Thymus (tissue), 11 donors: ENCODE measurements around the gene PACS2. TPM values are rescaled to one million over a fixed set of nuclear protein-coding genes. Genes with fewer than 3 reads are reported as not detected.

Source experiments
- DNase-seq, 9 donors: peaks; one replicate each; pipeline ENCODE4 v3.0.0-alpha.2; 2013; ENCODE audit warnings: low spot score in 9 of 9, low read depth in 6 of 9, missing footprints in 1 of 9
- H3K27ac ChIP-seq, 2 donors: one replicate each; pipeline ENCODE4 v1.5.1; 2013; ENCODE audit warnings: control low read depth in 1 of 2, low read depth in 1 of 2, low read length in 1 of 2, mild to moderate bottlenecking in 1 of 2, moderate library complexity in 1 of 2
- H3K27me3 ChIP-seq, 2 donors: one replicate each; pipeline ENCODE4 v1.5.1; 2013; ENCODE audit warnings: low read length in 1 of 2; ENCODE audit not compliant: control insufficient read depth in 2 of 2, insufficient read depth in 1 of 2
- H3K36me3 ChIP-seq, 2 donors: one replicate each; pipeline ENCODE4 v1.5.1; 2013; ENCODE audit warnings: low read length in 1 of 2, mild to moderate bottlenecking in 1 of 2, moderate library complexity in 1 of 2; ENCODE audit not compliant: control insufficient read depth in 2 of 2, insufficient read depth in 2 of 2
- H3K4me1 ChIP-seq, 2 donors: one replicate each; pipeline ENCODE4 v1.5.1; 2013; ENCODE audit warnings: low read length in 2 of 2; ENCODE audit not compliant: control insufficient read depth in 2 of 2, insufficient read depth in 2 of 2
- H3K4me3 ChIP-seq, 2 donors: one replicate each; pipeline ENCODE4 v1.5.1; 2013; ENCODE audit warnings: low read length in 2 of 2, control low read depth in 1 of 2, mild to moderate bottlenecking in 1 of 2
- H3K9me3 ChIP-seq, 2 donors: one replicate each; pipeline ENCODE4 v1.5.1; 2013; ENCODE audit warnings: low read length in 1 of 2, mild to moderate bottlenecking in 1 of 2; ENCODE audit not compliant: control insufficient read depth in 2 of 2, insufficient read depth in 1 of 2
- WGBS: extraction: QIAGEN DNeasy Blood & Tissue Kit; methylation state at CpG from one replicate; pipeline ENCODE4 v1.1.7; 2013; 5-methylcytosine and 5-hydroxymethylcytosine counted together
- polyA plus RNA-seq: library from polyadenylated mRNA; stranded (reverse); fragments of 200-250 nt; gene quantifications from one replicate; pipeline ENCODE4 v1.2.3, GENCODE V29; 2013
- total RNA-seq: library from RNA; stranded (reverse); fragments of 120-200 nt; gene quantifications from one replicate; pipeline ENCODE4 v1.2.4, GENCODE V29; 2013
- donor health status: healthy.

Gene PACS2
- total and polyA plus RNA-seq, 2 donors, result 20.5 to 64.6 TPM

DNA sequence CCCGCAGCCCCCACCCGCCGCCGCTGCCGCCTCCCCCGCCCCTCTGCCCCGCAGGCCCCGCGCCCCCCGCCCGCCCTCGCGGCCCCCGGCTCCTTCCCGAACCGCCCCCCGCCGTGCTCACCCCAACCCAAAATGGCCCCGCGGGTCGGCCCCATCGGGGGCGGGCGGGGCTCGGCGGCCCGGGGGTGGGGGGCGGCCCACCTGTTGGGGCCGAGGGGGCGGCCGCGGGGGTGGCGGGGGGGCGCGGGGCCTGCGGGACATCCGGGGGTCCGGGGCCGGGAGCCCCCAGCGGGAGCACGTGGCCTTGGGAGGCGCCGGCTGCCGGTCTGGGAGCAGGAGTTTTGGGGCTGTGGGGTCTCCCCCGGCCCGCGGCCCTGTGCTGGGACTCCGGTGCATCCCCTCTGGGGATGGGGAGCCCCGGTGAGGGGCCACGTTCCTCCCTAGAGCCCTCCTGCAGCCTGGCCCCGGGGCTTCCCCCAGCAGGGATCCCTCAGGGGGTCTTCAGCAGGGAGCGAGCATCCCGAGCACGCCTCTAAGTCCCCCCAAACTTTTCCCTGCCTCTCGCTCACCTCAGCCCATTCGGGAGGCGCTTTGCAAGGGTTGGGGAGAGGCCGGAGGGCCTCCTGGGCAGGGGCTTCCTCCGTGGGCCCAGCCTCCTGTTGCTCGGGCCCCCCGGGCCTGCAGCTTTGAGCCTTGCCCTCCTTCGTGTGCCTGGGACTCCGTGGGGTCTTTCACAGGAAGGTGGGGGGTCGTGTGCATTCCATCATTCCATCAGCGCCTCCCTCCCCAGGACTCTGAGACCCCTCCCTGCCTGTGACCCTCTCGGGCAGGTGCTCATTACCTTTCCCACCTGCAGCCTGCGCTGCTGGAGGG lies 105.8 kb downstream of the PACS2 start:
- no peak for DNase-seq
- peaks cover 8% of the 10 kb centered on the region in 2 donors for H3K36me3 ChIP-seq
- peaks cover 0 to 3% of the 10 kb centered on the region in 2 donors for H3K9me3 ChIP-seq
- H3K4me1 ChIP-seq, result peaks cover 30 to 39% of the 10 kb centered on the region in 2 donors
- H3K27ac ChIP-seq, result peak overlapping the region in 1 of 2 donors; percentile 30
- H3K27me3 ChIP-seq, result no peaks in the 10 kb centered on the region
- 4% methylated on average over 67 of the region's 67 CpGs for WGBS
- peak overlapping the region; percentile 82 to 89 for H3K4me3 ChIP-seq

- H3K27ac ChIP-seq, result peak overlapping the region; percentile 30 to 46
- H3K4me3 ChIP-seq, result peak overlapping the region; percentile 82 to 89
- peaks cover 30 to 36% of the 10 kb centered on the region in 2 donors for H3K4me1 ChIP-seq
- H3K9me3 ChIP-seq, result peaks cover 0 to 3% of the 10 kb centered on the region in 2 donors
- peak in 1 of 9 donors; percentile 33 for DNase-seq
- WGBS, result 69% methylated on average over 23 of the region's 23 CpGs
- H3K36me3 ChIP-seq, result peaks cover 9 to 15% of the 10 kb centered on the region in 2 donors
- no peaks in the 10 kb centered on the region for H3K27me3 ChIP-seq
Measured at GRCh38 chr14:105420974-105421674, 106.6 kb downstream of the PACS2 start.

DNA sequence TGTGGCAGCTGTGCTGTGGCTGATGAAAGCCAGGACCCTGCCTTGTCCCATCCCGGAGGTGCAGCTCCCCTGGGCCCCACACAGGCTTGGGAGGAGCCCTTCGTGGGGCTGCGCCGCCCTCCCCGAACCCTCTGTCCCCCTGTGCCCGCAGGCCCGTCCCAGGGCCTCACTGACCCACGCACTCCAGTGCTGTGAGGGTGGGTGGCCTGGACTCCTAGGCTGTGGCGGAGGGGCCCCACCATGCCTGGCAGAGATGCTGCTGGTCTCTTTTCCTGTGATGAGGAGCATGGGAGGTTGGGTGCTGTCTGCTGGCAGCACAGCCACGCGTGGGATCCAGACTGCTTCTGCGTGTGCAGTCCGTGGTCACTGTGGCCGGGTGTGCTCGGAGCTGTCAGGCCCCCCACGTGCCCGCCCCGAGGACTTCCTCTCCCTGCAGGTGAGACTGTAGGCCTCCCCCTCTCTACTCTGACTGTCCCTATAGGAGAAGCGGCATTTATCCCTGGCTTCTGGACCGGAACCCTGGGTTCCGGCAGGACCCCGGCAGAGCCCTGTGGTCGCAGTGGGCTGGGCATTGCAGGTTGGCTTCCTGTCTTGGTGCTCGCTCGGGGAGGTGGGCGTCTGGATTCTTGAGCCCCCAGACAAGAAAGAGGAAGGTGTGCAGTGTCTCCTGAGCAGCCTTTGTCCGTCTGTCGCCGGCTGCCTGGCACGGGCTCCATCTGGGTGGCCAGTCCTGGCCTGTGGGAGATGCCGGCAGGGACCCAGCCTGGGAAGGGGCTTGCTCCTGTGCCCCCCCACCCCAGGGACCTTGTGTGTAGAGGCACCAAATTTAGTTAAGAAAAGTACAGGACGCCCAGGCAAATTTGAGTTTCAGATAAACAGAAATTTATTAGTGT lies 107.4 kb downstream of the PACS2 start:
- H3K27me3 ChIP-seq, result no peaks in the 10 kb centered on the region
- H3K9me3 ChIP-seq, result peaks cover 3 to 9% of the 10 kb centered on the region in 2 donors
- H3K27ac ChIP-seq, result peak overlapping the region; percentile 2 to 55
- peak overlapping the region; percentile 82 to 89 for H3K4me3 ChIP-seq
- H3K36me3 ChIP-seq, result peaks cover 17 to 24% of the 10 kb centered on the region in 2 donors
- no peak for DNase-seq
- WGBS, result 45% methylated on average over 32 of the region's 32 CpGs
- H3K4me1 ChIP-seq, result peaks cover 33 to 39% of the 10 kb centered on the region in 2 donors

- Histone ChIP-seq H3K27me3 (no peaks in the 10 kb centered on the region), H3K4me3 (no peak overlapping the region), H3K9me3 (peaks cover 5 to 15% of the 10 kb centered on the region in 2 donors), H3K36me3 (peaks cover 20 to 27% of the 10 kb centered on the region in 2 donors), H3K4me1 (peaks cover 36 to 49% of the 10 kb centered on the region in 2 donors), H3K27ac (no peak overlapping the region)
- 91% methylated on average over 21 of the region's 21 CpGs for WGBS
- no peak for DNase-seq
Measured at GRCh38 chr14:105422695-105423487, 108.3 kb downstream of the PACS2 start.

- H3K9me3 ChIP-seq, result peaks cover 5 to 15% of the 10 kb centered on the region in 2 donors
- H3K36me3 ChIP-seq, result peaks cover 20 to 27% of the 10 kb centered on the region in 2 donors
- H3K4me3 ChIP-seq, result no peak overlapping the region
- no peak for DNase-seq
- no peaks in the 10 kb centered on the region for H3K27me3 ChIP-seq
- H3K4me1 ChIP-seq, result peaks cover 36 to 51% of the 10 kb centered on the region in 2 donors
- WGBS, result 98% methylated on average over 21 of the region's 21 CpGs
- no peak overlapping the region for H3K27ac ChIP-seq
Measured at GRCh38 chr14:105423488-105424195, 109.1 kb downstream of the PACS2 start.

DNA sequence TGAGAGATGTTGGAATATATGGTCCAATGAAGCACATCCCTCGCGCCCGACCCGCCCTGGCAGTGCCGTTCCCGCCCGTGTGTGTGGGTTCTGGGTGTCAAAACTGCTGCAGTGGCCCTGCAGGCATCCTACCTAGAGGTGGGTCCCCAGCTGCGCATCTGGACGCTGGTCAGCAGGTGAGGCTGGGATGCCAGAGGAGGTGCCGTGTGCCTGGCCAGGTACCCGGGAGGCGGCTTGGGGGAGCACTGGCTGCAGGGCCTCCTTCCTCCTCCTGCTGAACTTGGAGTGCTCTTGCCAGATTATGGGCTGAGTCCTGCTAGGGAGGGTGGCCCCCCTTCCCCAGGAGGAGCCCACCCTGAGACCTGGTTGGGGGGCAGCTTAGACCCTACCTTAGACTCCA lies 110.3 kb downstream of the PACS2 start:
- H3K4me3 ChIP-seq, result no peak overlapping the region
- no peak for DNase-seq
- H3K36me3 ChIP-seq, result peaks cover 20 to 30% of the 10 kb centered on the region in 2 donors
- H3K4me1 ChIP-seq, result peaks cover 30 to 47% of the 10 kb centered on the region in 2 donors
- H3K27ac ChIP-seq, result no peak overlapping the region
- WGBS, result 98% methylated on average over 12 of the region's 12 CpGs
- peaks cover 5 to 15% of the 10 kb centered on the region in 2 donors for H3K9me3 ChIP-seq
- H3K27me3 ChIP-seq, result no peaks in the 10 kb centered on the region

DNA sequence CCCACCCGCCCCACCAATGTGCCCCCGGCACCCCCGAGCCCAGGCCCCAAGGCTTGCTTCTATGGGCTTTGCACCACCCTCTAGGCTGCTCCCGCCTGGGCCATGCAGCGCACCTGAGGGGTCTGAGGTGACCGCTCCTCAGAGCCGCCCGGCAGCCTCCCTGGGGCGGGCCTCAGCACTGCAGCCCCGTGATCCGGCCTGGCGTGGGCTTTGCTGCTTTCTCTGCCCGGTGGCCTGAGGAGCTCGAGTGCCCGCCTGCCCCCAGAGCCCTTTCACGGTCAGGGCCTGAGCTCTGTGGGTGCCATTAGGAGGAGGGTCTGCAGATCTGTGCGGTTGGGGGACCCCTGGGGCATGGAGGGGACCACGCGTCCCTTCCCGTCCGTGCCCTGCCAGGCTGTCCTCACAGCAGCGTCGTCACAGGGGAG lies 111.3 kb downstream of the PACS2 start:
- H3K4me3 ChIP-seq, result no peak overlapping the region
- peaks cover 5 to 13% of the 10 kb centered on the region in 2 donors for H3K9me3 ChIP-seq
- DNase-seq, result no peak
- peaks cover 27 to 41% of the 10 kb centered on the region in 2 donors for H3K4me1 ChIP-seq
- no peak overlapping the region for H3K27ac ChIP-seq
- WGBS, result 94% methylated on average over 23 of the region's 23 CpGs
- H3K27me3 ChIP-seq, result no peaks in the 10 kb centered on the region
- H3K36me3 ChIP-seq, result peaks cover 28 to 31% of the 10 kb centered on the region in 2 donors
